ENCODE results near the gene IRAK2.

Gene IRAK2

DNA sequence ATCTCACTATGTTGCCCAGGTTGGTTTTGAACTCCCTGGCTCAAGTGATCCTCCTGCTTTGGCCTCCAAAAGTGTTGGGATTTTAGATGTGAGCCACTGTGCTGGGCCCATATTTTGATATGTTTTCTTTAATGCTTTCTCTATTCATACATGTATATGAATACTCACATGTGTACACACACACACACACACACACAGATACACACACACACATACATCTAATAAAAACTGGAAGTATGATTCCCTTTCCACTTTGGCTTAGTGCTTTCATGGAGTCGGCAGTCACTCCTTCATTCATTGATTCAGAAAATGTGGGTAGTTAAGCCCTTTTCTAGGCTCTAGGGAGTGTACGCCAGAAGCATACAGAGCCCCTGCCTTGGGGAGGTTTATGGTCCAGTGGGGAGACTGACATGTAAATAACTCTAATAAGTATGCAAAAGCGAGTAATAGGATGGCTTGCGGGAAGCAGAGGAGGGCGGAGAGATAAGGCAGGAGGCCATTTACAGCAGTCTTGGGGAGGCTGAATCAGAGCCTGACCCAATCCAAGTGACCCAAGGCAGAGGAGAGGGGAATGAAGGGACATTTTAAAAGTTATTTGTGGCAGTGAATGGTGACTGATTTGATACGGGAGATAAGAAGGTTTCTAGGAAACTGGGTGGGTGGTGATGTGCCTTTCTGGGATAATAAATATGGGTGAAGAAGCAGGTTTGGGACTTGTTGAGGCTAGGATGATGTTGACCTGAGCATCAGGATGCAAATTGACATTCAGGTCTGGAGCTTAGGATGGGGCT is 51.1 kb downstream of the IRAK2 start:
- Histone ChIP-seq H3K27ac (no peak overlapping the region), H3K4me1 (no peaks in the 10 kb centered on the region), H3K36me3 (peaks cover 0 to 48% (median 31%) of the 10 kb centered on the region in 3 donors), H3K4me3 (no peak overlapping the region), H3K27me3 (no peaks in the 10 kb centered on the region), H3K9me3 (no peaks in the 10 kb centered on the region)
- intact Hi-C loops (cut with DNase I; ENCODE audit: low total_unique reads): no loop called here
- TF ChIP-seq, protein P1, sequence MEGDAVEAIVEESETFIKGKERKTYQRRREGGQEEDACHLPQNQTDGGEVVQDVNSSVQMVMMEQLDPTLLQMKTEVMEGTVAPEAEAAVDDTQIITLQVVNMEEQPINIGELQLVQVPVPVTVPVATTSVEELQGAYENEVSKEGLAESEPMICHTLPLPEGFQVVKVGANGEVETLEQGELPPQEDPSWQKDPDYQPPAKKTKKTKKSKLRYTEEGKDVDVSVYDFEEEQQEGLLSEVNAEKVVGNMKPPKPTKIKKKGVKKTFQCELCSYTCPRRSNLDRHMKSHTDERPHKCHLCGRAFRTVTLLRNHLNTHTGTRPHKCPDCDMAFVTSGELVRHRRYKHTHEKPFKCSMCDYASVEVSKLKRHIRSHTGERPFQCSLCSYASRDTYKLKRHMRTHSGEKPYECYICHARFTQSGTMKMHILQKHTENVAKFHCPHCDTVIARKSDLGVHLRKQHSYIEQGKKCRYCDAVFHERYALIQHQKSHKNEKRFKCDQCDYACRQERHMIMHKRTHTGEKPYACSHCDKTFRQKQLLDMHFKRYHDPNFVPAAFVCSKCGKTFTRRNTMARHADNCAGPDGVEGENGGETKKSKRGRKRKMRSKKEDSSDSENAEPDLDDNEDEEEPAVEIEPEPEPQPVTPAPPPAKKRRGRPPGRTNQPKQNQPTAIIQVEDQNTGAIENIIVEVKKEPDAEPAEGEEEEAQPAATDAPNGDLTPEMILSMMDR (IDR thresholded peaks at IDR 0.05): no peak
- DNase-seq: no peak

DNA sequence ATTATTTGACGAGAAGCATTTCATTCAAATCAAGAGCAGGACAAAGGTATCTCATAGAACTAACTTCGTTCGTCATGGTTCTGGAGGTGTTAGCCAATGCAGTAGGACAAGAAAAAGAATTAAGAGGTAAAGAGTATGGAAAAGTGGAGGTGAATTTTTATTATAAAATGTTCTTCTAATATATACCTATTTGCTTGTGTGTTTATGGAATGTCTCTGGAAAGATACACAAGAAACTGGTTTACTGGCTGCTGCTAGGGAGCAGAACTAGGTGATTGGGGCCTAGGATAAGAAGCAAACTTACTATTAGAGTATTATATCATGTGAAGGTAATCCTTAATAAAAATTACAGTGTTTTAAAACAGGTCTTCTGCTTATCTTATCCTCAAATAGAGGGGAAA is 52.6 kb downstream of the IRAK2 start:
- DNase-seq: no peak
- intact Hi-C loops (cut with DNase I; ENCODE audit: low total_unique reads): no loop called here
- Histone ChIP-seq H3K27ac (no peak overlapping the region), H3K4me1 (no peaks in the 10 kb centered on the region), H3K9me3 (no peaks in the 10 kb centered on the region), H3K36me3 (peaks cover 0 to 59% (median 31%) of the 10 kb centered on the region in 3 donors), H3K4me3 (no peak overlapping the region), H3K27me3 (no peaks in the 10 kb centered on the region)
- TF ChIP-seq, protein P1 (IDR thresholded peaks at IDR 0.05): no peak

DNA sequence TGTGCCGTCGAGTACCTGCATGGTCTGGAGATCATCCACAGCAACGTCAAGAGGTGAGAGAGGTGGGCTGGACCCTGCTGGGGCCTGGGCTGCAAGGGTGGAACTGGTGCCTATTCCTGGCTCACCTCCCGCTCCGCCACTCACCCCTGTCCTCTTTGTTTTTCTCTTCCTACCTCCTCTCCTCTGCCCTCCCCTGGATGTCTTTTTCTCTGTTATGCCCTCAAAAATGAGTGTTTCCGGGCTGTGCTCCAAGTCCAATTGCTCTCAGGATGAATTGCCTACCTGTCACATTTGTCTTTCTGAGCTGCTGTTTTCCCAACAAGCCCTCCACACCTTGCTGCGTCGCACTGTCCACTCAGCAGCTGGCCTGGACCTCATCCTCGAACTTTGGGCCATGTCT is 55.0 kb downstream of the IRAK2 start:
- H3K27ac ChIP-seq: no peak overlapping the region
- no peak overlapping the region for H3K4me3 ChIP-seq
- intact Hi-C loops (cut with DNase I; ENCODE audit: low total_unique reads): loop anchor here (10.0 kb wide), 1 partner anchor 265 kb away; the partner anchor contains the start of gene PRRT3
- H3K4me1 ChIP-seq: peaks cover 0 to 3% (median under 1%) of the 10 kb centered on the region in 4 donors
- H3K36me3 ChIP-seq: peaks cover 0 to 61% (median 24%) of the 10 kb centered on the region in 3 donors
- TF ChIP-seq, protein P1 (IDR thresholded peaks at IDR 0.05): no peak
- no peaks in the 10 kb centered on the region for H3K9me3 ChIP-seq
- no peaks in the 10 kb centered on the region for H3K27me3 ChIP-seq
- DNase-seq: no peak

DNA sequence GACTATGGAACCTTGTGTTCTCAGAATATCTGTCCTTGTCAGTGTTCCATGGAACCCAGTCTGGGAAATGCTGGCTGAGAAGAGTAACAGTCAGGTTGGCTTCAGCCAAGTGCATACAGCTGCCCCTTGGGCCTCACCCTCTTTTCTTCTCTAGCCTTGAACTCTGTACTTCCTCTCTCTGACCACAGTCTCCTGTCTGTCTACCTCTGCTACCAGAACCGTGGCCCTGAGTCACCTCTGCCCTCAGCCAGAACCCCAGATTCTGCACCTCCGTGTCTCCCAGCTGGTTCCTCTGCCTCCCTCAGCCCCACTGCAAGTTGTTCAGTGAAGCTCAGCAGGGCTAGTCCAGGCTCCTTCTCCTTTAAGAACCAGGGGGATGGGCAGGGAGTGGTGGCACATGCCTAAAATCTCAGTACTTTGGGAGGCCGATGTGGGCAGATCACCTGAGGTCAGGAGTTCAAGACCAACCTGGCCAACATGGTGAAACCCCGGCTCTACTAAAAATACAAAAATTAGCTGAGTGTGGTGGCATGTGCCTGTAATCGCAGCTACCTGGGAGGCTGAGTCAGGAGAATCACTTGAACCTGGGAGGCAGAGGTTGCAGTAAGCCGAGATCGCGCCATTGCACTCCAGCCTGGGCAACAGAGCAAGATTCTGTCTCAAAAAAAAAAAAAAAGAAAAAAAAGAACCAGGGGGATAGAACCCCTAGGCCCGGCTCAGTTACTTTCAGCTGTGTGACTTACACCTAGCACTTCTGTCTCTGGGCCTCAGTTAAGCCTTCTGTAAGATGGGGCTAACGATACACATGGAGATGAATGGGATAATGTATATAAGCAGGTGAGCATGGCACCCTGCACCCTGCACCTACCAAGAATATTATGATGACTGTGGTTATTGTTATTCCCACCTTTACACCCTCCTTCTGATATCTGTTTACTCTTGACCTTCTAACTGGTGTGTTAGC is 59.2 kb downstream of the IRAK2 start:
- TF ChIP-seq, protein P1 (IDR thresholded peaks at IDR 0.05): no peak
- Histone ChIP-seq H3K4me1 (peaks cover 0 to 6% (median 3%) of the 10 kb centered on the region in 4 donors), H3K9me3 (no peaks in the 10 kb centered on the region), H3K36me3 (peaks cover 0 to 56% (median 7%) of the 10 kb centered on the region in 3 donors), H3K27ac (no peak overlapping the region), H3K4me3 (no peak overlapping the region), H3K27me3 (no peaks in the 10 kb centered on the region)
- DNase-seq: no peak
- intact Hi-C loops (cut with DNase I; ENCODE audit: low total_unique reads): loop anchor here (2.0 to 10.0 kb wide), 2 partner anchors 59 to 269 kb away; partner anchors contain the start of genes IRAK2 and PRRT3

DNA sequence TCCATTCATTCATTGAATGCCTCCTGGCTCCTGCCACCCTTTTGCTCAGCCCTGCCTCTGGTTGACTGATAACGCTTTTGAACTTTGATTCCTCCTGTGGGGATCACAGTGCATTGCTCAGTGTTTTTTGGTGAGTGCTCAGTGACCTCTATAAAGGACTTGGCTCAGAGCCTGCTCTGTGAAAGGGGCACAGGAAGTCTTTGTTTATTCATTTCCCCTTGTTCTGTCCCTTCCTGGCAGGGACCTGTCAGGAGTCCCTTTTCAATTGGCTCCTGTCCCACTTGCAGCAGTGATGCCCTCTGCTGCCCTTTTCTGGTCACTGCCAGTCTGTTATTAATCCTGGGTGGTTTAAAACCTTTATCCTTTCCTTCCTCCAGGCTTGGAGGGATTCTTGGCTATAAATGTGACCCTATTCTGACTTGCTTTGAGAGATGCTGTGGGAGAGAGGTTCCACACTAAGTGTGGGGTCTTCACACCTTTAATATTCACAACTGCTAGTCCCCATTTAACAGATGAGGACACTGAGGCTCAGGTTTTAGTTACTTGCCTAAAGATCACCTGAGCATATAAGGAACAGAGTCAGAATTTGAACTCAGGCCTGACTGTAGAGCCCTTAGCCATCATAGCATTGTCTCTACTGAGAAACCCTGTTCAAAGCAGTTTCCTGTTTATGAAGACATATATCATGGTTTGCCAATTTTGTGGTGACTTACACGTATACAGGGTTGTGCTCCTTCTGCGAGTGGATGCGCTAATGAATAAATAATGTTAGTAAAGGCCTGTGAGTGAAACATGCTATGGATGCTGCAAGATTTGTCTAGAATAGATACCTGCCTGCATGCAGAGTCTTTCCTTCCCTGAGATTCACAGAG is 60.3 kb downstream of the IRAK2 start:
- H3K9me3 ChIP-seq: no peaks in the 10 kb centered on the region
- no peaks in the 10 kb centered on the region for H3K27me3 ChIP-seq
- peaks cover 0 to 56% (median 1%) of the 10 kb centered on the region in 3 donors for H3K36me3 ChIP-seq
- intact Hi-C loops (cut with DNase I; ENCODE audit: low total_unique reads): loop anchor here (2.0 to 10.0 kb wide), 2 partner anchors 60 to 270 kb away; partner anchors contain the start of genes IRAK2 and PRRT3
- TF ChIP-seq, protein P1 (IDR thresholded peaks at IDR 0.05): peak; percentile 81 to 89
- no peak overlapping the region for H3K27ac ChIP-seq
- H3K4me1 ChIP-seq: peaks cover 0 to 6% (median 4%) of the 10 kb centered on the region in 4 donors
- H3K4me3 ChIP-seq: no peak overlapping the region
- peak; percentile 78 to 86 for DNase-seq

All from tibial artery (tissue), 4 donors.